Gastrocnemius medialis (tissue), 4 donors: ENCODE results near the gene CLIC2. TPM values are rescaled to one million over a fixed set of nuclear protein-coding genes. Genes with fewer than 3 reads are reported as not detected.
A peak's percentile ranks its signal among the peaks of the same experiment; 100 is the strongest.

Source experiments
- ATAC-seq, 2 donors: fragments of 150-250 bp; one replicate each; pipeline ENCODE4 v1.9.1; 2016
- DNase-seq, 2 donors: peaks; one replicate each; pipeline ENCODE4 v3.0.0-alpha.2; 2019
- H3K27ac ChIP-seq, 4 donors: fragments of 200-600 bp; sonication (generic); 1 replicate in 1 of 4; 2 replicates in 3 of 4; pipeline ENCODE4 v1.5.1; 2016 to 2018; ENCODE audit warnings: mild to moderate bottlenecking in 2 of 4, moderate library complexity in 1 of 4
- H3K27me3 ChIP-seq, 3 donors: fragments of 200-600 bp; sonication (generic) in 2 of 3; 1 replicate in 1 of 3; 2 replicates in 2 of 3; pipeline versions ENCODE4 v1.5.1 to v1.6.0; 2016 to 2019; ENCODE audit warnings: mild to moderate bottlenecking in 1 of 3, moderate library complexity in 1 of 3
- H3K36me3 ChIP-seq, 2 donors: fragments of 200-600 bp; sonication (generic) in 1 of 2; one replicate each; pipeline ENCODE4 v1.5.1; 2017 to 2018
- H3K4me1 ChIP-seq, 2 donors: fragments of 200-600 bp; sonication (generic) in 1 of 2; one replicate each; pipeline ENCODE4 v1.5.1; 2016 to 2017; ENCODE audit warnings: mild to moderate bottlenecking in 2 of 2
- H3K4me3 ChIP-seq, 4 donors: fragments of 200-600 bp; sonication (generic) in 3 of 4; 1 replicate in 1 of 4; 2 replicates in 3 of 4; pipeline ENCODE4 v1.5.1; 2016 to 2019; ENCODE audit warnings: mild to moderate bottlenecking in 2 of 4
- H3K9me3 ChIP-seq, 3 donors: fragments of 200-600 bp; sonication (generic) in 2 of 3; 1 replicate in 1 of 3; 2 replicates in 2 of 3; pipeline ENCODE4 v1.5.1; 2016 to 2019
- CTCF ChIP-seq, 5 experiments: fragments of 450-650 bp in 3 of 5; fragments of 200-600 bp in 2 of 5; sonication (generic) in 2 of 5; IDR thresholded peaks in 4 of 5; conservative IDR thresholded peaks in 1 of 5; 1 replicate in 4 of 5; 2 replicates in 1 of 5; pipeline ENCODE4 v1.5.1; 2016 to 2019; ENCODE audit warnings: antibody characterized with exemption in 5 of 5, mild to moderate bottlenecking in 3 of 5, moderate library complexity in 3 of 5
- POLR2A ChIP-seq, 2 donors: fragments of 450-650 bp; IDR thresholded peaks; one replicate each; pipeline ENCODE4 v1.6.1; 2017; ENCODE audit warnings: antibody characterized with exemption in 2 of 2, mild to moderate bottlenecking in 2 of 2, moderate library complexity in 2 of 2
- in situ Hi-C, 4 donors: fragments of 200-750 bp; cut with MboI; loops; one replicate each; pipeline versions ENCODE4 v1.15.0 to v1.8.0; 2017; ENCODE audit warnings: low sequenced_read_pairs in 4 of 4
- intact Hi-C: fragments of 100-400 bp; cut with DNase I; formaldehyde crosslinking; loops from one replicate; pipeline ENCODE4 v1.15.1; 2023; ENCODE audit warnings: low total_unique reads
- total RNA-seq, 4 donors: library from RNA; depleted of rRNA; stranded (reverse); fragments of >200 nt; gene quantifications; one replicate each; pipeline versions ENCODE4 v1.1.0 to v1.2.3, GENCODE V29; 2016

CLIC2 gene
- total RNA-seq, 4 donors from 2014 or later: 4.5 to 13.3 (median 7.7) TPM

- Histone ChIP-seq H3K27me3 (no peaks in the 10 kb centered on the region), H3K9me3 (no peaks in the 10 kb centered on the region), H3K27ac (no peak overlapping the region), H3K4me1 (no peaks in the 10 kb centered on the region), H3K4me3 (no peak overlapping the region), H3K36me3 (no peaks in the 10 kb centered on the region)
- no peak for DNase-seq
- ATAC-seq: no peak
- TF ChIP-seq CTCF (IDR thresholded peaks at IDR 0.05 in 4 of 5, conservative IDR thresholded peaks at IDR 0.05 in 1 of 5): no peak
- TF ChIP-seq POLR2A (IDR thresholded peaks at IDR 0.05): no peak
- intact Hi-C loops: no loop called here
- in situ Hi-C loops: no loop called here
Measured at GRCh38 chrX:155266439-155266838, 68.0 kb downstream of the CLIC2 start.

DNA sequence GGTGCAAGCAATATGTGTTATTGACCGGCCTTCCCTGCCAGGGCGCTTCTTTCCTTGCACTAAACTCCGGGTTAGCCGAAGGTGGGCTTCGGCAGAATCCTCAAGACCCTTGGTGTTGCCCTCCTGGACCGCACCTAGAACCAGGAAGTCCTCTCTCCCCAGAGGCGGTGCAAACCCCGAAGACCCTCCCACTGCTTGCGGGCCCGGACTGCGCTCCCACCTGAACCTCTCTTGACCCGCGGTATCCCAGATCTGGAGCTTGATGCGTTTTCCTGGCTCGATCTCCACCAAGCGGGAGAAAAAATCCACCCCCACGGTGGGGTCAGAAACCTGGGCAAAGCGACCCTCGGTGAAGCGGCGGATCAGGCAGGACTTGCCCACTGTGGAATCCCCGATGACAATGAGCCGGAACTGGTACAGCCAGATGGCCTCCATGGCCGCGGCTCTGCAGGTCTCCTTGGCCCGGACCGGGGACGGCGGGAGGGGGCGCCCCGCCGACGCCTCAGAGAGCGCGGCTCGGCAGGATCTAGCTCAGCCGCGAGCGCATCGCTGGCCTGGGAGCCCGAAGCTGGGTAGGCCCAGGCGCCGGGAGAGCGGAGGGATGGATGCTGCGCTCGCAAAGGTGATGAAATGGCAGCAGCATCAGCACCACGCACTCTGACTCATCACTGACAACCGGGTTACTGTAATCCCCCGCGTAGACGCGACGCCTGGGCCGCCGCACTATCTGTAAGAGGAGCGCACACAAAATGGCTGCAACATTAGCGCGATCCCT lies 70.4 kb downstream of the CLIC2 start, which contains the start of gene RAB39B:
TSS of gene RAB39B (minus strand) at position 638 of the 775 bp plus-strand sequence. CDS start at position 435, 203 bp downstream.
- ATAC-seq (no peak), DNase-seq (peak in 1 of 2 donors; percentile 9)
- H3K36me3 ChIP-seq: no peaks in the 10 kb centered on the region
- peak in 1 of 5 experiments; percentile 14 for TF ChIP-seq CTCF (IDR thresholded peaks at IDR 0.05 in 4 of 5, conservative IDR thresholded peaks at IDR 0.05 in 1 of 5)
- no peak for TF ChIP-seq POLR2A (IDR thresholded peaks at IDR 0.05)
- no peaks in the 10 kb centered on the region for H3K4me1 ChIP-seq
- no peaks in the 10 kb centered on the region for H3K9me3 ChIP-seq
- H3K4me3 ChIP-seq: peak within 1 kb of the TSS in 3 of 4 donors; percentile 2 to 36 (median 25)
- H3K27me3 ChIP-seq: no peaks in the 10 kb centered on the region
- no peak within 1 kb of the TSS for H3K27ac ChIP-seq
- intact Hi-C loops: no loop called here
- in situ Hi-C loops: no loop called here

DNA sequence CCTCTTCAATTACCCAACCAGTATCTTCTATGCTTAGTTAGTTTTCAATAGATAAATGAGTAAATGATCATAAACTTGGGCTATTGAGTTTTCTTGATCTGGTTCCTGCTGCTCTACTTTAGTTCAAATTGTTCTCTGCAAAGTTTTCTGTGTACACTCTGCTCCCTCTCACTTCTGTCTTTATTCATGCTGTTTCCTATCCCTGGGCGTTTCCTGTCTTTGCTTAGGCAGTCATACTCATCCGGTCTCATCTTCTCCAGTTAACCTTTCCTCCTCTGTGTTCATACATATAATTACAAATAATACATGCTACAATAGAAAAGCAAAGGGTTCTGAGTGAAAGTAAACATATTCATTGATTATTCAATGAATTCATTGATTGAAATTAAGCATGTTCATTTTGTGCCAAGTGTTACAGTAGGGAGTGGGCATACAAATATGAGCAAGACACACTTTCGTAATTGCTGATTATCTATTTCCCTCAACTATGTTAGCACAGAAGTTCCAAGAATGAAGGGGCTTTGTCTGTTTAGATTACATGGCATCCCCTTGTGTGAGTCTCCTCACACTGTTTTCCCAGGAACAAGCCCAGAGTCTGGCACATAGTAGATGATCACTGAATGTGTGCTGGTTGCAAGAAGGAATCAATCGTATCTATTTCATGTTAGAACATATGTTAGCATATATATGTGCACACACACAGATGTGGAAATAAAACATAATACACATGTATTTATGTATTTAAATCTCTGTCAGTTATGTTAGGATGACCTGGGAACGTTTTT lies 71.3 kb downstream of the CLIC2 start:
- in situ Hi-C loops (no loop called here), intact Hi-C loops (no loop called here)
- H3K4me1 ChIP-seq: no peaks in the 10 kb centered on the region
- no peaks in the 10 kb centered on the region for H3K36me3 ChIP-seq
- TF ChIP-seq CTCF (IDR thresholded peaks at IDR 0.05 in 4 of 5, conservative IDR thresholded peaks at IDR 0.05 in 1 of 5) (no peak), POLR2A (IDR thresholded peaks at IDR 0.05) (no peak)
- no peaks in the 10 kb centered on the region for H3K27me3 ChIP-seq
- no peak overlapping the region for H3K4me3 ChIP-seq
- no peak overlapping the region for H3K27ac ChIP-seq
- no peaks in the 10 kb centered on the region for H3K9me3 ChIP-seq
- no peak for DNase-seq
- ATAC-seq: no peak

- ATAC-seq: no peak
- Histone ChIP-seq H3K27me3 (no peaks in the 10 kb centered on the region), H3K4me1 (no peaks in the 10 kb centered on the region), H3K36me3 (no peaks in the 10 kb centered on the region), H3K27ac (no peak overlapping the region), H3K9me3 (no peaks in the 10 kb centered on the region), H3K4me3 (no peak overlapping the region)
- intact Hi-C loops (no loop called here), in situ Hi-C loops (no loop called here)
- TF ChIP-seq CTCF (IDR thresholded peaks at IDR 0.05 in 4 of 5, conservative IDR thresholded peaks at IDR 0.05 in 1 of 5) (no peak), POLR2A (IDR thresholded peaks at IDR 0.05) (no peak)
- no peak for DNase-seq
Measured at GRCh38 chrX:155259752-155260151, 74.7 kb downstream of the CLIC2 start.
